ENCODE results near the gene DLGAP1.

The DLGAP1 gene

DNA sequence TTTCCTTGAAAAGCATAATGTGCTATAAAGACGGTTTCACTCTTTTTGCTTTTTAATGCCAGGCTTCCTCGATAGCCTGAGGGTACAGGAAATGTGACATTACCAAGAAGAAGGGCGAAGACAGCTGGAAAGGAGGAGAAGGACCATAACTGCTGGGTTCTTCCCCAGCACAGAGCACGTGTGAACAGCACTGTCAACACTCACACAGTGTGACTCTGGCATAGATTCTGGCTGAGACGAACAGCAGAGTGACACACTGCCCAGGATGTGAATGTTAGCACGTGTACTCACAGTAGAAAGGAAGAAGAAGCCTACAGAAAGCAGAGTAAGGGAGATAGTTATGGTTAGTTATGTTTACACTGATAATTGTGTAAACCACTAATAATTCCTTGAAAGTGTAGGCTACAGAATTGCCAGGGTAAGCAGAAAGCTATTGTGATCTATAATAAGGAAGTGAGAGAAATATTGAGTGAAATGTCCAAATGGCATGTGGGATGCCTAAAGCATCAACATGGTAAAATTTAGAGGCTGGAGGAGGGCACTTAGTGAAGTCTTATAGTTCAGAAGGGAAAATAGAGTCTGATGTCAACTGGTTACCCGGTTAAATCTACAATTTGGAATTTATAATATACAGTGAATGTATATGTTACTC, 198.2 kb downstream of the DLGAP1 start:
- H3K27me3 Mint-ChIP-seq (ENCODE audit: low read depth), result no peaks in the 10 kb centered on the region

GRCh38 chr18:4254840-4255239, 200.3 kb downstream of the DLGAP1 start:
- H3K9me3 Mint-ChIP-seq, result no peaks in the 10 kb centered on the region
- DNase-seq (ENCODE audit: low spot score), result no peak
- H3K4me1 Mint-ChIP-seq (ENCODE audit: low read depth), result no peaks in the 10 kb centered on the region
- no peaks in the 10 kb centered on the region for H3K27me3 Mint-ChIP-seq (ENCODE audit: low read depth)
- no peak overlapping the region for H3K27ac Mint-ChIP-seq
- no peaks in the 10 kb centered on the region for H3K36me3 Mint-ChIP-seq (ENCODE audit: low read depth)
- no peak overlapping the region for H3K4me3 Mint-ChIP-seq

More for the DNA sequence above, 198.2 kb downstream of the DLGAP1 start:
- no peak overlapping the region for H3K4me3 Mint-ChIP-seq
- no peaks in the 10 kb centered on the region for H3K9me3 Mint-ChIP-seq
- H3K36me3 Mint-ChIP-seq (ENCODE audit: low read depth), result no peaks in the 10 kb centered on the region
- no peak overlapping the region for H3K27ac Mint-ChIP-seq
- no peak for DNase-seq (ENCODE audit: low spot score)
- no peaks in the 10 kb centered on the region for H3K4me1 Mint-ChIP-seq (ENCODE audit: low read depth)

DNA sequence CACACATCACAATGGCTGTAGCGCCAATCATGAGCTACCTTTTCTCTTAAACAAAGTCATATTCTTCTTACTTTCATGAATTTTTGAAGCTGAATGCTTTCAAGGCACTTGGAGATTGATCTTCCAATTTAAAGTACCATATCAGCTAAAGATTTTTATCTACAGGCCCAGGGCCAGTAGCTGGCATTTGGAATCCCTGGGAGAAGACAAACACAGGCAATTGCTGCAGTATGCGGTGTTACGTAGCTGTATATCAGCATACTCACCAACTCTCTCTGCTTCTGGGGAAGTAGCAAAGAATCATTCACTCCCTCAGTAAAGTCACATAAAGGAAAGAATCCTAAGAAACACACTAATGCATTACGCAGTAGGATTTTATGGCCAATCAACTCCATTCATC, 202.3 kb downstream of the DLGAP1 start:
- H3K36me3 Mint-ChIP-seq (ENCODE audit: low read depth), result no peaks in the 10 kb centered on the region
- H3K27me3 Mint-ChIP-seq (ENCODE audit: low read depth), result no peaks in the 10 kb centered on the region
- no peaks in the 10 kb centered on the region for H3K4me1 Mint-ChIP-seq (ENCODE audit: low read depth)
- no peak overlapping the region for H3K27ac Mint-ChIP-seq
- no peak overlapping the region for H3K4me3 Mint-ChIP-seq
- no peak for DNase-seq (ENCODE audit: low spot score)
- H3K9me3 Mint-ChIP-seq, result no peaks in the 10 kb centered on the region

DNA sequence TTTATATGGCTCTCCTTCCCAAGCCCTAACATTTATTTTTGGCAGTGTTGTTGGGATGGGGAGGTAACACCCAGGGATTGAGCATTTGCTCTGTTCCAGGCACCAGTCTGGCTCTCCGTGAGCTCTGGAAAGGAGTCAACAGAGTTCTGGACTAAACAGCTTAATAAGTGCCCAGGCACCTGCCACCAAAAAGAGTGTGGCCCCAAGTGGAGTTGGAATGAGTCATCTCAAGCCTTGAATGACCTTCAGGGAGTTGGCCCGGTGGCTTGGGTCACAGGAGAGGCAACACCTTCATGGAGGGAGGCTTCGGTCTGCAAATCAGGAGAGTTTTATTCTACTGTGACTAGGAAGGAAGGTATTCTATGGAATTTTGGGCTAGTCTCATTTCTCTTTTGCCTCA, 203.2 kb downstream of the DLGAP1 start:
- Mint-ChIP-seq H3K4me3 (no peak overlapping the region), H3K36me3 (ENCODE audit: low read depth) (no peaks in the 10 kb centered on the region), H3K4me1 (ENCODE audit: low read depth) (no peaks in the 10 kb centered on the region), H3K27me3 (ENCODE audit: low read depth) (no peaks in the 10 kb centered on the region), H3K27ac (no peak overlapping the region), H3K9me3 (no peaks in the 10 kb centered on the region)
- DNase-seq (ENCODE audit: low spot score), result no peak

DNA sequence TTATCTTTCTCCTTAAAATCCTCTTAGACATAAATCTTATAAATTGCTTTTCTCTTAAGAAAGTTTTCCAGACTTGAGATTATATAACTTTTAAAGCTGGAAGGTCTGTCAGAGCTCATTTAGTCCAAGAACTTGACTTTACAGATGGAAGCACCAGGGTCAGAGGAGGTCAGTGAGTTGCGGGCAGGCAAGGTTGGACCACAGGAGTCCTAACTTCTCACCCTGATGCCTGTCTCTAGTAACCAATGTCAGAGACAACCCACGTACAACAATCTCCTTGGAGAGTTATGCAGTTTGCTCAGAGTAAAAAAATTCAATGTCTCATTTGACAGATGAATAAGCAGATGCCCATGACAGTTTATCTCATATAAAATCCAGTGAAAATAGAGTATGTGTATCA, 203.9 kb downstream of the DLGAP1 start:
- Mint-ChIP-seq H3K27me3 (ENCODE audit: low read depth) (no peaks in the 10 kb centered on the region), H3K4me3 (no peak overlapping the region), H3K27ac (no peak overlapping the region), H3K9me3 (no peaks in the 10 kb centered on the region), H3K36me3 (ENCODE audit: low read depth) (no peaks in the 10 kb centered on the region), H3K4me1 (ENCODE audit: low read depth) (no peaks in the 10 kb centered on the region)
- DNase-seq (ENCODE audit: low spot score), result no peak

DNA sequence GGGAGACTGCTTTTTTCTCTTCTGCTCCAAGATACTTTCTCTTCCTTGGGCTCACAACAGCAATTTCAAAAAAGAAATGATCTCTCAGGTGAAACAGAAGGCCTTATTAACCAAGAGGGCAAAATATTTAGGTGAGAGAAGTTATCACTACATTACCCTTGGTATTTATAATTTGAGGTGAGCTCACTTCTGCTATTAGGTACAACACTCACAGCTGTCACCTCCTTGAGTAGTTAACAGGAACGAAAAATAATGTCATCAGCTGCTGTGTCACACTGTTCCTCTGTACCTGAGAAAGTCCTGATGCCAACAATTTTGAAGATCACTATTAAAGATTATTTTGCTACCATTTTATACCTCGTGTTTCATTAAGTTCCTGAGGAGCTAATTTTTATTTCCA, 205.0 kb downstream of the DLGAP1 start:
- H3K27ac Mint-ChIP-seq, result no peak overlapping the region
- H3K4me3 Mint-ChIP-seq, result no peak overlapping the region
- no peaks in the 10 kb centered on the region for H3K27me3 Mint-ChIP-seq (ENCODE audit: low read depth)
- H3K4me1 Mint-ChIP-seq (ENCODE audit: low read depth), result no peaks in the 10 kb centered on the region
- no peaks in the 10 kb centered on the region for H3K9me3 Mint-ChIP-seq
- DNase-seq (ENCODE audit: low spot score), result no peak
- no peaks in the 10 kb centered on the region for H3K36me3 Mint-ChIP-seq (ENCODE audit: low read depth)

- Mint-ChIP-seq H3K27me3 (ENCODE audit: low read depth) (no peaks in the 10 kb centered on the region), H3K4me3 (no peak overlapping the region), H3K4me1 (ENCODE audit: low read depth) (no peaks in the 10 kb centered on the region), H3K36me3 (ENCODE audit: low read depth) (no peaks in the 10 kb centered on the region), H3K27ac (no peak overlapping the region), H3K9me3 (no peaks in the 10 kb centered on the region)
- DNase-seq (ENCODE audit: low spot score), result no peak
These were observed 206.4 kb downstream of the DLGAP1 start for GRCh38 chr18:4248686-4249085.

DNA sequence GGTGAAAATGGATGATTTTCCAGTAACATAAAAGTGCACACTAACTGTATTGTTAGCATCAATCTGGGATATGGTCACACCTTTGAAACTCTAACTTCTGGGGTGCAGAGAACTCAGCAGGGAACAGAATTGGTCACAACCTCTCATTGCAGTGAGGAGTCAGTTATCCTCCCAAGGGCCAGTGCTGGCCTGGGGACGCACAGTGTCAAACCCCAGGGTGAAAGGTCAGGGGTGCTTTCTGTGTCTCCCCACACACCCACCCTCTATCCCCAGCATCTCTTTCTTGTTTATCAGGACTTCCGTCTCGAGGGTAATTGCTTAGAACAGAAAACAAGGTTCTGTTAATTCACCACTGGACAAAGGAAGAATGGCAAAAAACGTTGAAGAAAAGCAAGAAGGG, 208.7 kb downstream of the DLGAP1 start:
- Mint-ChIP-seq H3K36me3 (ENCODE audit: low read depth) (no peaks in the 10 kb centered on the region), H3K27me3 (ENCODE audit: low read depth) (no peaks in the 10 kb centered on the region), H3K27ac (no peak overlapping the region), H3K4me3 (no peak overlapping the region), H3K9me3 (no peaks in the 10 kb centered on the region), H3K4me1 (ENCODE audit: low read depth) (no peaks in the 10 kb centered on the region)
- no peak for DNase-seq (ENCODE audit: low spot score)

DNA sequence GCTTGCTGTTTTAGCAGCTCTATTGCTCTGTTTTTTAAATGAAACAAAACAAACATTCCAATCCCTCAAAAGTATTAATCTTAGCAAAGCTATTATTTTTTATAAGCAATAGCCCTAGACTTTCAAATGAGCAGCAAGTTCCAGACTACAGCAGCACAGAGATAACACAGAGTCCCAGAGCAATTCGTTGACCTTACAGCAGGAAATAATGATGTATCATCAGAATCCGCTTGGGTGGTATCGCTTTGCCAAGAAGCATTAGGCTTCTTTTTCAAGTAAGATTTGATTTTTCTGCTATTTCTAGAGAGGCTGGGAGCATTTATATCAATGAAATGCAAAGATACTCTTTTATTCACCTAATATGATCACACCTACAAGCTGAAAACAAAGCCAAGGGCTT, 209.7 kb downstream of the DLGAP1 start:
- Mint-ChIP-seq H3K9me3 (no peaks in the 10 kb centered on the region), H3K27me3 (ENCODE audit: low read depth) (no peaks in the 10 kb centered on the region), H3K4me1 (ENCODE audit: low read depth) (no peaks in the 10 kb centered on the region), H3K36me3 (ENCODE audit: low read depth) (no peaks in the 10 kb centered on the region), H3K27ac (no peak overlapping the region), H3K4me3 (no peak overlapping the region)
- DNase-seq (ENCODE audit: low spot score), result no peak

DNA sequence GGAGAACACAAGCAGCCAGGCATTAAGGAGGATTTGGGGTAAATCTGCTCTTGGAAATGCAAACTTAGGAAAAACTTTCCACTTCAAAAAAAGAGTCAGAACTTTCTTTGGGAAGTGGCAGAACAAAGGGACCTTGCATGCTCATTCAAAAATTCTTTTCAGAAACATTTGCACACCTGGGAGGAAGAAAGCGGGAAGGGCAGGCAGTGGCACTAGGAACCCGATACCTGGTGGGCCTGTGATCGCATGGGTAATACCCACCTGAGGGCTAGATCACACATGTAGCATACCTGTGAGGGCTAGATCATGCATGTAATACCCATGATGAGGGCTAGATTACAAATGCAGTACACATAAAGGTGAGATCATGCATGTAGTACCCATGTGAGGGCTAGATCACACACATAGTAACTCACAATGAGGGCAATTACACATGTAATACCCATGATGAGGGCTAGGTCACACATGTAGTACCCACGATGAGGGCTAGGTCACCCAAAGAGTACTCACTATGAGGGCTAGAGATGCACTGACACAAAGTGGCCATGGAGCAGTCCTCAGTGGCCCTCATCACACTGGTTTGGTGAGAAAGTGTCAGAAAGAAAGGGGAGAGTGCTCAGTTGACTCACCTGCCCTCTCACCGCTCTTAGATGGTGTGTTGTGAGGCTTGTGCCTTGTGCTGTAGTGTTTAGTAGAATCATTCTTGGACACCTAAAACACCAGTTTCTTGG, 212.5 kb downstream of the DLGAP1 start:
- Mint-ChIP-seq H3K4me1 (ENCODE audit: low read depth) (no peaks in the 10 kb centered on the region), H3K27ac (no peak overlapping the region), H3K36me3 (ENCODE audit: low read depth) (no peaks in the 10 kb centered on the region), H3K9me3 (no peaks in the 10 kb centered on the region), H3K4me3 (no peak overlapping the region), H3K27me3 (ENCODE audit: low read depth) (no peaks in the 10 kb centered on the region)
- no peak for DNase-seq (ENCODE audit: low spot score)

GRCh38 chr18:4241090-4241617, 214.0 kb downstream of the DLGAP1 start:
- H3K4me1 Mint-ChIP-seq (ENCODE audit: low read depth), result no peaks in the 10 kb centered on the region
- H3K36me3 Mint-ChIP-seq (ENCODE audit: low read depth), result no peaks in the 10 kb centered on the region
- no peak overlapping the region for H3K4me3 Mint-ChIP-seq
- H3K9me3 Mint-ChIP-seq, result no peaks in the 10 kb centered on the region
- no peaks in the 10 kb centered on the region for H3K27me3 Mint-ChIP-seq (ENCODE audit: low read depth)
- no peak for DNase-seq (ENCODE audit: low spot score)
- no peak overlapping the region for H3K27ac Mint-ChIP-seq

DNA sequence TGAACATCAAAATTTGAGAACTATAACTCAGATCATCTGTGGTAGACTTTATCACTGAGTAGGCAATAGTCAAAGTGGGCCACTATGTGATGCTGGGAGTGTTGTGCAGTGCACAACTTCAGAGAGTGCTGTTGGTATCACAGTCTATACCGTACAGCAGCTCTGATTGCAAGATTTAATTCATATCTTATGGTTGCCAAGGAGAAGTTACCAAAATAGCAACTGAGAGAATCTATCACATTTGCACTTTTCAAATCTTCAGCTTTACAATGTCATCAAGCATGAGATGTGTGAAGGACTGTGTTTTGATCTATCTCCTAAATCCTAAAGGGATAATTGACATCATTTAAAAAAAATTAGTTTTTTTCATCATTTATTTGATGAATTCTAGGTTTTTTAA, 216.1 kb downstream of the DLGAP1 start:
- Mint-ChIP-seq H3K4me1 (ENCODE audit: low read depth) (no peaks in the 10 kb centered on the region), H3K9me3 (no peaks in the 10 kb centered on the region), H3K36me3 (ENCODE audit: low read depth) (no peaks in the 10 kb centered on the region), H3K27ac (no peak overlapping the region), H3K27me3 (ENCODE audit: low read depth) (no peaks in the 10 kb centered on the region), H3K4me3 (no peak overlapping the region)
- DNase-seq (ENCODE audit: low spot score), result no peak

DNA sequence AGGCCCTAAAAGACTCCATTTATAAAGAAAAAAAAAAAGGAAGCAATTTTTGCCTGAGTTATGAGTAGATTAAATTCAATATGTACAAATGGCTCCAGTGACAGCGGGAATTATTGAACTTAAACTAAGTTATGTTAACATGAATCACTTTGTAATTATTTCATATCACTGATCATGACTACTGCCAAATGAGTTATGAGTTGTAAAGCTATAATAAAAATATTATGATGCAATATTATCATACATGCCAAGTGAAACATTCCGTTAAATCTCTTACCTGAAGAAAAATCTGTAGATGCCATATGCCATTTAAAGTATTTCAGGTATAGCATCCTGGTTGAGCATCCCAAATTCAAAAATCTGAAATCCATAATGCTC, 217.5 kb downstream of the DLGAP1 start:
- Mint-ChIP-seq H3K9me3 (no peaks in the 10 kb centered on the region), H3K27me3 (ENCODE audit: low read depth) (no peaks in the 10 kb centered on the region), H3K4me1 (ENCODE audit: low read depth) (no peaks in the 10 kb centered on the region)

DNA sequence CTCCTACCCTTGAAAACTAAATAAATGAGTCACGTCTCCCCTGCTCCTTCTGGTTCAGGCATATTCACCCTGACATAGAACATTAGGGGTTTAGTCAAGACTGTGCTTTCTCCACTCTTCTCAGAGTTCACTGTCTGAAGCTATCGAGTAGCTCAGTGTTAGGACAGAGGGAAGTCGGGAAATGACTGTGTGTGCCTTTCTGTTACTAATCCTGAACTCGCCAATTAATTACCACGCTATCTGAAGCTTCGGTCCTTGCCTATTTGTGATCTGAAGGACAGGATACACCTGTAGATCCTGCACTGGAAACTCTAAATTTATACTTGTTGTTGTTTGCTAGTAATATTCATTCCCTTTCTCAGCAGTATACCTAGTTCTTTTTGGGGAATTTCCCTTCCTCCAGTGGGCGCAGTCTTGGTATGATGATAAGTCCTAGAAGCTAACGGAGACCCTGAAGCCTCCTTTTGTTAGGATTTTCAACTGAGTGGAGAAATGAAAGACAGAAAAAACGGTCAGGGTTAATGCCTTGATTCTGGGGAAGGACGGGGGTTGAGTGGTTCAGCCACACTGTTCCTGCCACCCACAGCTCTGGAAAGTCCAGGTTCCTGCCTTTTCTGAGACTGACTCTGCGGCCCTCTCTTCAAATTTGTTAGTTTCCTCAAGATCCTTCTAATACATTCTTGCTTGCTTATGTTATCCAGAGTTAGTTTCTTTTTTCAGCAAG, 218.0 kb downstream of the DLGAP1 start:
- Mint-ChIP-seq H3K4me1 (ENCODE audit: low read depth) (no peaks in the 10 kb centered on the region), H3K27ac (no peak overlapping the region), H3K27me3 (ENCODE audit: low read depth) (no peaks in the 10 kb centered on the region), H3K9me3 (no peaks in the 10 kb centered on the region), H3K36me3 (ENCODE audit: low read depth) (no peaks in the 10 kb centered on the region), H3K4me3 (no peak overlapping the region)
- DNase-seq (ENCODE audit: low spot score), result no peak

More for the DNA sequence above, 217.5 kb downstream of the DLGAP1 start:
- Mint-ChIP-seq H3K27ac (no peak overlapping the region), H3K4me3 (no peak overlapping the region), H3K36me3 (ENCODE audit: low read depth) (no peaks in the 10 kb centered on the region)
- no peak for DNase-seq (ENCODE audit: low spot score)
